ENCODE measurements around the gene INPP4B. TPM values are rescaled to one million over a fixed set of nuclear protein-coding genes. Genes with fewer than 3 reads are reported as not detected.

INPP4B gene
- total RNA-seq, 1 experiment from 2014 or later, result 14.3 TPM

DNA sequence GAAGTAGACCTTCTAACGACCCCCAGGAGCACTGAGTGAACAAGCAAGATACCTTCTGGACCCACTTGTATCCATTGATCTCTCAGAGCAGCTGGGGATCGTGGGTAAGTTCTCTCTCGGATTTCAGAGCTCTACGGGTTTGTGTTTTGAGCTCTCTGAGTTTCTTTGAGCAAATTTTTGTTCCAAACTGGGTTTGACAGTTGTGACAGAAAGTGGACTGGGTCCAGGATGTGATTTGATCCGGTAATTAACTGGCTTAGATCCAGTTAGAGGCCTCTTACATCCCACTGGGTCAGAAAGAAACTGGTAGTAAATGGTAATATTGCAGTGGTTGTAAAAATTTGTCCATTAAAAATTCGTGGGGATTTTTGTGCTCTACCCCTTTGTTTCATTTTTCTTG is 459.2 kb downstream of the INPP4B start:
- Histone ChIP-seq H3K27me3 (ENCODE audit: insufficient read depth, low read length) (no peaks in the 10 kb centered on the region), H4K20me1 (ENCODE audit: insufficient read depth) (no peaks in the 10 kb centered on the region), H3K4me3 (replicated peaks in 1 of 2; ENCODE audit: low read depth in 1 of 2, low read length in 2 of 2) (no peak overlapping the region), H2AFZ (ENCODE audit: low read depth, low read length, poor library complexity, severe bottlenecking) (no peak overlapping the region), H3K79me2 (ENCODE audit: insufficient read depth, low read length) (no peaks in the 10 kb centered on the region; the same call in 1 of the 2 replicates), H3K9me2 (ENCODE audit: insufficient read depth) (no peaks in the 10 kb centered on the region), H3K9me3 (ENCODE audit: control insufficient read depth in 1 of 2, insufficient read depth in 1 of 2, low read depth in 1 of 2, low read length in 2 of 2) (no peaks in the 10 kb centered on the region), H3K4me2 (ENCODE audit: low read length) (no peak overlapping the region), H3K9ac (ENCODE audit: low read length) (no peak overlapping the region), H3K27ac (ENCODE audit: low read depth, low read length) (no peak overlapping the region), H3K36me3 (ENCODE audit: control insufficient read depth in 1 of 2, insufficient read depth in 2 of 2, low read length in 2 of 2) (no peaks in the 10 kb centered on the region), H3K4me1 (ENCODE audit: control insufficient read depth in 1 of 2, insufficient read depth in 2 of 2, low read length in 2 of 2) (peaks cover 0 to 4% of the 10 kb centered on the region in 2 experiments; a peak in 2 of 4 replicates)
- DNase-seq (ENCODE audit: low read depth, low spot score) (no peak), ATAC-seq (no peak)
- ChIA-PET CTCF (no interaction called here), RAD21 (ENCODE audit: low non-redundant PET in 1 of 2, low total read pairs in 2 of 2, uncharacterized antibody in 2 of 2, unreplicated experiment in 2 of 2) (no interaction called here), POLR2A (no interaction called here)
- TF ChIP-seq, protein P1, sequence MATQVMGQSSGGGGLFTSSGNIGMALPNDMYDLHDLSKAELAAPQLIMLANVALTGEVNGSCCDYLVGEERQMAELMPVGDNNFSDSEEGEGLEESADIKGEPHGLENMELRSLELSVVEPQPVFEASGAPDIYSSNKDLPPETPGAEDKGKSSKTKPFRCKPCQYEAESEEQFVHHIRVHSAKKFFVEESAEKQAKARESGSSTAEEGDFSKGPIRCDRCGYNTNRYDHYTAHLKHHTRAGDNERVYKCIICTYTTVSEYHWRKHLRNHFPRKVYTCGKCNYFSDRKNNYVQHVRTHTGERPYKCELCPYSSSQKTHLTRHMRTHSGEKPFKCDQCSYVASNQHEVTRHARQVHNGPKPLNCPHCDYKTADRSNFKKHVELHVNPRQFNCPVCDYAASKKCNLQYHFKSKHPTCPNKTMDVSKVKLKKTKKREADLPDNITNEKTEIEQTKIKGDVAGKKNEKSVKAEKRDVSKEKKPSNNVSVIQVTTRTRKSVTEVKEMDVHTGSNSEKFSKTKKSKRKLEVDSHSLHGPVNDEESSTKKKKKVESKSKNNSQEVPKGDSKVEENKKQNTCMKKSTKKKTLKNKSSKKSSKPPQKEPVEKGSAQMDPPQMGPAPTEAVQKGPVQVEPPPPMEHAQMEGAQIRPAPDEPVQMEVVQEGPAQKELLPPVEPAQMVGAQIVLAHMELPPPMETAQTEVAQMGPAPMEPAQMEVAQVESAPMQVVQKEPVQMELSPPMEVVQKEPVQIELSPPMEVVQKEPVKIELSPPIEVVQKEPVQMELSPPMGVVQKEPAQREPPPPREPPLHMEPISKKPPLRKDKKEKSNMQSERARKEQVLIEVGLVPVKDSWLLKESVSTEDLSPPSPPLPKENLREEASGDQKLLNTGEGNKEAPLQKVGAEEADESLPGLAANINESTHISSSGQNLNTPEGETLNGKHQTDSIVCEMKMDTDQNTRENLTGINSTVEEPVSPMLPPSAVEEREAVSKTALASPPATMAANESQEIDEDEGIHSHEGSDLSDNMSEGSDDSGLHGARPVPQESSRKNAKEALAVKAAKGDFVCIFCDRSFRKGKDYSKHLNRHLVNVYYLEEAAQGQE (IDR thresholded peaks at IDR 0.05; ENCODE audit: low read depth), result no peak
- TF ChIP-seq POLR2AphosphoS5 (IDR thresholded peaks at IDR 0.05; ENCODE audit: low read depth, low read length) (no peak), CBX3 (IDR thresholded peaks at IDR 0.05; ENCODE audit: low read depth) (no peak), SRF (IDR thresholded peaks at IDR 0.05; ENCODE audit: low read depth) (no peak)
- no TSS peak for BruUV-seq (replicated peaks)
- intact Hi-C loops (cut with micrococcal nuclease), result no loop called here

DNA sequence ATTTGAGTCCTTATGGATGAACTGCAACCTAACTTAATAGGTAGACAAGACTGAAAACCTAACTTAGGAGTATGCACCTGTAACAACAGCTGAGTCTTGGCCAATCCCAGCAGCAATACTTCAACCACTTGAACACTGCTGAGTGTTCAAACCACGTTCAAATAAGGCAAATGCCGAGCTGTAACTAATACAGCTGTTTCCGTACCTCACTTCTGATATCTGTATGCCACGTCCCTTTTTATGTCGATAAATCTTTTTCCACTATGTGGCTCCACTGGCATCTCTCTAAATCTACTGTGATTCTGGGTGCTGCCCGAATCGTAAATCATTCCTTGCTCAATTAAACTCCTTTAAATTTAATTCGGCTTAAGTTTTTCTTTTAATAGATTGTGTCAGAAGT is 459.7 kb downstream of the INPP4B start:
- DNase-seq (ENCODE audit: low read depth, low spot score) (no peak), ATAC-seq (no peak)
- BruUV-seq (replicated peaks), result no TSS peak
- ChIA-PET CTCF (no interaction called here), RAD21 (ENCODE audit: low non-redundant PET in 1 of 2, low total read pairs in 2 of 2, uncharacterized antibody in 2 of 2, unreplicated experiment in 2 of 2) (no interaction called here), POLR2A (no interaction called here)
- TF ChIP-seq SRF (IDR thresholded peaks at IDR 0.05; ENCODE audit: low read depth), result no peak
- no peak for TF ChIP-seq SP1 (IDR thresholded peaks at IDR 0.05; ENCODE audit: low read depth)
- no peak for TF ChIP-seq POLR2AphosphoS5 (IDR thresholded peaks at IDR 0.05; ENCODE audit: low read depth, low read length)
- TF ChIP-seq, protein P2, sequence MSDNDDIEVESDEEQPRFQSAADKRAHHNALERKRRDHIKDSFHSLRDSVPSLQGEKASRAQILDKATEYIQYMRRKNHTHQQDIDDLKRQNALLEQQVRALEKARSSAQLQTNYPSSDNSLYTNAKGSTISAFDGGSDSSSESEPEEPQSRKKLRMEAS (IDR thresholded peaks at IDR 0.05), result no peak
- TF ChIP-seq CEBPB (IDR thresholded peaks at IDR 0.05; ENCODE audit: low read depth), result no peak
- TF ChIP-seq, protein P1 (IDR thresholded peaks at IDR 0.05; ENCODE audit: low read depth), result no peak
- TF ChIP-seq CBX3 (IDR thresholded peaks at IDR 0.05; ENCODE audit: low read depth), result no peak
- H4K20me1 ChIP-seq (ENCODE audit: insufficient read depth), result no peaks in the 10 kb centered on the region
- no peaks in the 10 kb centered on the region for H3K9me3 ChIP-seq (ENCODE audit: control insufficient read depth in 1 of 2, insufficient read depth in 1 of 2, low read depth in 1 of 2, low read length in 2 of 2)
- H3K79me2 ChIP-seq (ENCODE audit: insufficient read depth, low read length), result no peaks in the 10 kb centered on the region; the same call in 1 of the 2 replicates
- peaks cover 2 to 3% of the 10 kb centered on the region in 2 experiments; a peak in 2 of 4 replicates for H3K4me1 ChIP-seq (ENCODE audit: control insufficient read depth in 1 of 2, insufficient read depth in 2 of 2, low read length in 2 of 2)
- H3K27ac ChIP-seq (ENCODE audit: low read depth, low read length), result no peak overlapping the region
- H3K4me3 ChIP-seq (replicated peaks in 1 of 2; ENCODE audit: low read depth in 1 of 2, low read length in 2 of 2), result no peak overlapping the region
- H3K27me3 ChIP-seq (ENCODE audit: insufficient read depth, low read length), result no peaks in the 10 kb centered on the region
- H2AFZ ChIP-seq (ENCODE audit: low read depth, low read length, poor library complexity, severe bottlenecking), result no peak overlapping the region
- no peak overlapping the region for H3K9ac ChIP-seq (ENCODE audit: low read length)
- H3K4me2 ChIP-seq (ENCODE audit: low read length), result no peak overlapping the region
- no peaks in the 10 kb centered on the region for H3K9me2 ChIP-seq (ENCODE audit: insufficient read depth)
- intact Hi-C loops (cut with micrococcal nuclease), result no loop called here
- H3K36me3 ChIP-seq (ENCODE audit: control insufficient read depth in 1 of 2, insufficient read depth in 2 of 2, low read length in 2 of 2), result no peaks in the 10 kb centered on the region
